Right cardiac atrium (tissue), 5 donors: ENCODE data around the gene COPB2. TPM values are rescaled to one million over a fixed set of nuclear protein-coding genes. Genes with fewer than 3 reads are reported as not detected.

Source experiments
- ATAC-seq, 2 donors: fragments of 200-7000 bp; cut with Tn5 transposase; one replicate each; pipeline versions ENCODE4 v1.8.0 to v1.9.1; 2020; ENCODE audit warnings: moderate library complexity in 2 of 2, mild to moderate bottlenecking in 1 of 2
- DNase-seq, 3 donors: peaks; one replicate each; pipeline ENCODE4 v3.0.0-alpha.2; 2020
- H3K27ac ChIP-seq: one replicate; pipeline ENCODE4 v1.5.1; 2013; ENCODE audit warnings: mild to moderate bottlenecking, low read length, control low read depth, moderate library complexity
- H3K27me3 ChIP-seq: one replicate; pipeline ENCODE4 v1.6.1; 2013; ENCODE audit not compliant: control insufficient read depth, insufficient read depth
- H3K4me1 ChIP-seq: one replicate; pipeline ENCODE4 v1.6.1; 2013; ENCODE audit warnings: low read length; ENCODE audit not compliant: control insufficient read depth, insufficient read depth
- H3K4me3 ChIP-seq: one replicate; pipeline ENCODE4 v1.5.1; 2013; ENCODE audit warnings: low read length, control low read depth
- H3K9me3 ChIP-seq: one replicate; pipeline ENCODE4 v1.6.1; 2013; ENCODE audit warnings: low read length; ENCODE audit not compliant: control insufficient read depth
- WGBS: extraction: QIAGEN DNeasy Blood & Tissue Kit; methylation state at CpG from one replicate; pipeline ENCODE4 v1.1.7; 2013; 5-methylcytosine and 5-hydroxymethylcytosine counted together
- intact Hi-C, 4 donors: fragments of 100-400 bp; cut with DNase I; formaldehyde crosslinking; loops; one replicate each; pipeline versions ENCODE4 v1.11.0 to v1.14.0; 2022 to 2023
- polyA plus RNA-seq: library from polyadenylated mRNA; stranded (reverse); fragments of 200-250 nt; gene quantifications from one replicate; pipeline ENCODE4 v1.2.3, GENCODE V29; 2013
- total RNA-seq, 4 donors: library from RNA; stranded (reverse); fragmentation: NEBNext Ultra II Directional; extraction: Animal tissue kit (Norgen Biotek cat#: 25700); gene quantifications; one replicate each; pipeline ENCODE4 v1.2.1, GENCODE V29; 2021
- donor health status: healthy with polysubstance abuse.
- donor health status: DM: no; HTN: yes; CAD: no.
- donor health status: DM: no; HTN: no; CAD: no.
- donor health status: DM: no; HTN: yes; CAD: no; lungs with severe emphysema.
- donor health status: DM: yes; HTN: yes; CAD: no.

COPB2 gene
- total and polyA plus RNA-seq, 5 donors = 41.0 to 98.0 (median 94.4) TPM

DNA sequence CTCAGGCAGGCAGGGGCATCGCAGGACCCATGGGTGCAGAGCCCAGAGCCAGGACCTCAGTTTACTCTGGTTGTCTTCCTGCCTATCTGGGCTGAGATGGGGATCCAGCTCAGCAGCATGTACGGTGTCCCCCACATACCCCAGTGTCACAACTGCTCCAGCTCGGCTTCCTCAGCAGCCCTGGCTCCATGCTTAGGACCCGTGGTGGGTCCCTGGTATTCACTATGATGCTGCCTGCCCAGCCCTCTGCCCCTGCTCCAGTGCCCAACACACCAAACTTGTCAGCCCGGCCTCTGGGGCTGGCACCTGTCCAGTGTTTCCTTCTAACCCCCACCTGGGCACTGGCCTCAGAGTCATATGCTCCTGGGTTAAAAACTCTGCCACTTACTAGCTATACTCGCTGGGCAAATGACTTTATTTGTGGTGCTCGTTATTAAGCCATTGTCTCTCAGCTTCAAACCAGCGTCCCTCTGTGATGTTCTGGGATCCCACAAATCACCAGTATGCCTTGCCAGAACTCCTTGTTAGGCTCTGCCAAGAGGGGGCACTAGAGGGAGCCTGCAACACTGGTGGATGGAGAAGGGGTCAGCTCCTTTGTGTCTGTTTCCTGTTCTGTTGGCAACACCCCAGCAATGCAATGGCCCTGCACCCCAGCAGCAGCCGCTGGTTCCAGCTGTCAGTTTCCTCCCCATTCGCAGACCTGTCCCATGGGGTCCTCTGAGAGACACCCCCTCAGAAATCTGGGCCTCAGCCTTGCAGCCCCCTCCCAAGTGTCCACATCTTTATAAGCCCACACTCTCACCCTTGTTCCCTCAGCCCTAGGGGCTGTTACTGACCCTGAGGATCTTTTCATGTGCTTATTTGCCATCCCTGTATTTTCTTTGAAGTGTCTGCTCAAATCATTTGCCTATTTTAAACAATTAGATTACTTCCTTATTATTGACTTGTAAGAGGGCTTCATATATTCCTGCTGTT lies 69.7 kb downstream of the COPB2 start:
- H3K27ac ChIP-seq = no peak overlapping the region
- no peak overlapping the region for H3K4me3 ChIP-seq
- 58% methylated on average over 10 of the region's 10 CpGs for WGBS
- H3K4me1 ChIP-seq = no peaks in the 10 kb centered on the region
- DNase-seq = no peak
- intact Hi-C loops = loop anchor here in 1 of 4 donors (10.0 kb wide), 1 partner anchor 385 kb away; no protein-coding TSS in a partner anchor
- no peaks in the 10 kb centered on the region for H3K9me3 ChIP-seq
- H3K27me3 ChIP-seq = no peaks in the 10 kb centered on the region
- ATAC-seq = peak in 1 of 2 donors; percentile 30

DNA sequence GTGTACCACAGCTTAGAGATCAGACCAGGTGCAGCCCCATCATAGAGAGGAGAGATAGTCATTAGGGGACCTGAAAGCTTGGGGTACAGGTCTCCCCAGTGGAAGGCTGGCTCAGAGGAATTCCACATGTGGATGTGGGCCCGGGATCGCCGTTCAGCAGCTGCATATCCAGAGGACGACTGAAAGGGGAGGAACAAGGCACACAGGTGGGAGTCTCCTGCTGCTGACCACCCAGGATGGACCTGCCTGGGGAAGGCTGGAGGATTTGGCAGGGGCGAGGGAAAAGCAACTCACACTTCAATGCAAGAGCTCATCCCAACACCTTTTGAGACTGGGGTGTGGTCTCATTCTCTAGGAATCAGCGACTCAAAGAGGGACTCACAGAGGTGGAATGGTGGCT lies 70.6 kb downstream of the COPB2 start:
- H3K4me3 ChIP-seq = no peak overlapping the region
- no peaks in the 10 kb centered on the region for H3K27me3 ChIP-seq
- H3K27ac ChIP-seq = no peak overlapping the region
- 79% methylated on average over 6 of the region's 6 CpGs for WGBS
- ATAC-seq (no peak), DNase-seq (no peak)
- intact Hi-C loops = no loop called here
- no peaks in the 10 kb centered on the region for H3K4me1 ChIP-seq
- H3K9me3 ChIP-seq = no peaks in the 10 kb centered on the region

DNA sequence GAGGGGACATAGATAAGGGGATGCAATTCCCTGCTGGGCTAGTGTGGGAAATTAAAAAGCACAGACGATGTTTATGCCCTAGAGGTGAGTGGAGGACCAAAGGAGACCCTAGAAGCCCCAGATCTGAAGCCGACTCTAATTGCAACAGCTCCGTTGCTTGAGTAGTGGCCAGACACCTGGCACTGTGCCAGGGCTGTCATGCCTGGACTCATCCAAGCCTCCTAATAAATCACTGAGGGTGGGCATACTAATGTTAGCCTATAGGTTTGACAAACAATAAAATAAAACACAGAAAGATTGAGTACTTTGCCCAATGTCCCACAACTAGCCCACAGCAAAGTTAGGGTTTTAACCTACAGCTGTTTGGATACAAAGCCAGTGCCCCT lies 71.0 kb downstream of the COPB2 start:
- Histone ChIP-seq H3K4me1 (no peaks in the 10 kb centered on the region), H3K27me3 (no peaks in the 10 kb centered on the region), H3K4me3 (no peak overlapping the region), H3K27ac (no peak overlapping the region), H3K9me3 (no peaks in the 10 kb centered on the region)
- DNase-seq = peak in 1 of 3 donors; percentile 61
- no peak for ATAC-seq
- 15% methylated on average over 3 of the region's 3 CpGs for WGBS
- intact Hi-C loops = no loop called here

DNA sequence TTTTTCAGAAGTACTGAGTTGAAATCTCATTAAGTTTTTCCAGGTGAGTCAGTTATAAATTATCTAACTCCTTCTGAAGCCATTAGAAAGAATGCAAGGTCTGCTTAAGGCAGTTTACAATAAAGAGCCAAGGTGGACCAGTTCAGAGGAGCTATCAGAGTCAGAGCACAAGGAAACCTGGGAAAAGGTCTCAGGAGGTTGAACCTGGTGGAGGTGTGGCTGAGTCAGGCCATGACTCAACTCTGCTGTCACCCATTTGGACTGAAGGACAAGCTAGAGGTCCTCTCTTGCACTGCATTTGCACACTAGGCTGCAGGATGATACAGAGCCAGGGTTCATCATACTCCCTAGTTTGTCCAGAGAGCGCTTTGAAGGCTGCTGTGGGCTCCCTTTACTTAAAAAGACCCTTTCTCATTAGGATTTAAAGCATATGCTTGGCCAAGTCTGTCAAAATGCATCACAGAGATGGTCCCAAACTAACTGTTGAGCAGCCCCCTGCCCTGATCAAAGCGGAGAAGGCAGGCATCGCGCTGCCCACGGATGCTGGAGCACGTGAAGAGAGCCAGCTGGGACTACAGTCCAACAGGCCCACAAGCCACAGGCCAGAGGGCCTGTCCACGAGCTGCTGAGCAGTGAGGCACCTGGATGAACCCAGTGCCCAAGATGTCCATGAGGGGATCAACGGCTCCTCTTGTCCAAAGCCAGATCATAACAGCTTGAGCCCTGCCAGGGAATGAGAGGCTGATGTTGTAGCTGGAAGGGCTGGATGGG lies 71.6 kb downstream of the COPB2 start:
- no peaks in the 10 kb centered on the region for H3K9me3 ChIP-seq
- H3K4me1 ChIP-seq = no peaks in the 10 kb centered on the region
- intact Hi-C loops = no loop called here
- H3K4me3 ChIP-seq = no peak overlapping the region
- no peak for DNase-seq
- WGBS = 73% methylated on average over 8 of the region's 8 CpGs
- H3K27me3 ChIP-seq = no peaks in the 10 kb centered on the region
- no peak for ATAC-seq
- no peak overlapping the region for H3K27ac ChIP-seq

DNA sequence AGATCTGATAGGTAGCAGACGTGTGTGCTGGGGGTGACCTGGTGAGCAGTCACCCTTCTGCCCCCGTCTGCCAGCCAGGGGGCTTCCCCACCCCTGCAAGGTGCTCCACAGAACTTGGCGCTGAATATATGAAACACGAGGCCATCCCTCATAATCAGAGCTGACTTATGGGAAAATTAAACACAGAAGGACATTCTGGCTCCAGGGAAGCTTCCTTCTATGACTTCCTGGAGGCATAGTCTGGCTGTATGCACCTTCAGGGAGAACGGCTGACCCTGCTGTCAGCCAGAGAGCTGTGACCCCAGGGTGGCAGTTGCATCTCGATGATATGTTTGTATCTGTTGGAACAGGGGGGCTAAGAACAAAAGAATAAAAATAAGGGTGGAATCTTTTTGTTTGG lies 72.2 kb downstream of the COPB2 start:
- Histone ChIP-seq H3K4me3 (no peak overlapping the region), H3K4me1 (no peaks in the 10 kb centered on the region), H3K27me3 (no peaks in the 10 kb centered on the region), H3K9me3 (no peaks in the 10 kb centered on the region), H3K27ac (no peak overlapping the region)
- ATAC-seq (no peak), DNase-seq (no peak)
- intact Hi-C loops = no loop called here
- WGBS = 54% methylated on average over 6 of the region's 6 CpGs

DNA sequence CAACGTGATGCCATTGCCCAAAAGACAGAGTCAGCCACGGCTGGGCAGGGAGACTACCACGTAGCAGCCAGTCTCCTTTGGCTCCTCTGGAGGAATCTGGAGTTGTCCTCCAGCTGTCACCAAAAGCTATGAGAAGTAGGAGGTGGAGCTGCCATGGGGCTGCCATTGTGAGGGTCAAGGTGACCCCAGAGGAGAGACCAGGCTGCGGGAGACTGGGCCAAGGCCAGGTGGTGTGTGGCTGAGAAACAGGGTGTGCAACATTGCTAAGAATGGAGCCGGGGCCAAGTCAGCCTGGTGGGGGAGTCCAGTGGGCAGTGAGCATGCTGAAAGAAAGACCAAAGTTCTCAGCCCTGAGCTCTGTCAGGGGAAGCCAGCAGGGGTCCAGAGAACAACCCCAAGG lies 75.5 kb downstream of the COPB2 start:
- Histone ChIP-seq H3K27me3 (no peaks in the 10 kb centered on the region), H3K4me1 (no peaks in the 10 kb centered on the region), H3K9me3 (no peaks in the 10 kb centered on the region), H3K27ac (no peak overlapping the region), H3K4me3 (no peak overlapping the region)
- 77% methylated on average over 5 of the region's 5 CpGs for WGBS
- ATAC-seq (no peak), DNase-seq (no peak)
- intact Hi-C loops = no loop called here

DNA sequence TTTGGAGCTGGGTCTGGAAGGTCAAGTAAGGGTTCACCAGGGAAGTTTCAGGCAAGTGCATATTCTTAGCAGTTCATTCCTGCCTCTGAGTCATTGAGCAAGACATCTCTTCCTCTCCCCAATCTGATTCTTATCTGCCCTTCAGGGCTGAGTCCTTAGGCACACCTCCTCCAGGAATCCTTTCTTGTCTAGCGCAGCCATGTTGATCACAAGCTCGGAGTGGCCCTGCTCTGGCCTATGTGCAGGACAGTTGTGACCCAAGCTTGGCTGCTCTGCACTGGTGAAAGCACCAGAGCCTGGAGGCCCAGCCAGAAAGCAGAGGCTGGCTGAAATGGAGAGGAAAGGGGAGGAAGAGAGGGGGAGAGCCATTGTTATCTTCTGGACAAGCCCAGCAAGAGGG lies 76.5 kb downstream of the COPB2 start:
- 90% methylated on average over 2 of the region's 2 CpGs for WGBS
- no peak overlapping the region for H3K4me3 ChIP-seq
- intact Hi-C loops = no loop called here
- ATAC-seq (no peak), DNase-seq (no peak)
- no peaks in the 10 kb centered on the region for H3K4me1 ChIP-seq
- H3K27ac ChIP-seq = no peak overlapping the region
- no peaks in the 10 kb centered on the region for H3K27me3 ChIP-seq
- H3K9me3 ChIP-seq = no peaks in the 10 kb centered on the region

DNA sequence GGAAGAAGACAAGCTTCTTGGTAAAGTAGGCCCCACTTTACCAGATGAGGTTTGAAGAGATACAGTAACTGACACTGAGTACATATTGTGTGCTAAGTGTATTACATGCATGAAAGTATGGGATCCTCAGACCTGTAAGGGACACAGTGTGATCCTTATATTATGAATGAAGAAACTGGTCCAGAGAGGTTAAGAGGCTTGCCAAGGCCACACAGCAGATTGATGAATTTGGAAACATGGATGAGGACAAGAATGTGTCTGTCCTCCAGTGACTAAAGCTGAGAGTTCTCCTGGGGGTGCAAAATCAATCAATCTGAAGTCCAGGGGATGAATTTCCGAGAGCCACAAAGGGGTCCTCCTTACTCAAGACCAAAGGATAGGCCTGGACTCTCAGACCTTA lies 77.0 kb downstream of the COPB2 start:
- intact Hi-C loops = no loop called here
- DNase-seq = no peak
- 91% methylated on average over 1 of the region's 1 CpG for WGBS

DNA sequence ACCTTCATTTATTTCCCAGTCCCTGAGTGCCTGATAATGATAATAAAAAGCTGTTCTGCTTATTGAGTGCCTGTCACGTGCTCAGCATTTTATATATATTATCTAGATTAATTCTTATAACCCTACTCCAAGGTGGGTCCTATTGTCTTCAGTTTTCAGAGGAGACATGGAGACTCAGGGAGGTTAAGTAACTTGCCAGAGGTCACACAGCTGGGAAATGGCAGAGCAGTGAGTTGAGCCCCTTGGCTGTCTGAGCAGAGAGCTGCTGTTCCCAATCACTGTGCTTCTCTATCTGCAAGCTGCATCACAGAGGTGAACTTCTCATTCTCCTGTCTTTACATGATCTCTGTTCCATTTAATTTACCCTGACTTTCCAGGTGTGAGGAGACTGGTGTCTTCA lies 77.9 kb downstream of the COPB2 start:
- H3K27ac ChIP-seq = no peak overlapping the region
- H3K4me3 ChIP-seq = no peak overlapping the region
- intact Hi-C loops = no loop called here
- 46% methylated on average over 1 of the region's 1 CpG for WGBS
- H3K27me3 ChIP-seq = no peaks in the 10 kb centered on the region
- H3K9me3 ChIP-seq = no peaks in the 10 kb centered on the region
- ATAC-seq (no peak), DNase-seq (no peak)
- no peaks in the 10 kb centered on the region for H3K4me1 ChIP-seq

More for the DNA sequence above, 77.0 kb downstream of the COPB2 start:
- no peak overlapping the region for H3K27ac ChIP-seq
- no peak for ATAC-seq
- no peak overlapping the region for H3K4me3 ChIP-seq
- no peaks in the 10 kb centered on the region for H3K9me3 ChIP-seq
- no peaks in the 10 kb centered on the region for H3K4me1 ChIP-seq
- H3K27me3 ChIP-seq = no peaks in the 10 kb centered on the region

DNA sequence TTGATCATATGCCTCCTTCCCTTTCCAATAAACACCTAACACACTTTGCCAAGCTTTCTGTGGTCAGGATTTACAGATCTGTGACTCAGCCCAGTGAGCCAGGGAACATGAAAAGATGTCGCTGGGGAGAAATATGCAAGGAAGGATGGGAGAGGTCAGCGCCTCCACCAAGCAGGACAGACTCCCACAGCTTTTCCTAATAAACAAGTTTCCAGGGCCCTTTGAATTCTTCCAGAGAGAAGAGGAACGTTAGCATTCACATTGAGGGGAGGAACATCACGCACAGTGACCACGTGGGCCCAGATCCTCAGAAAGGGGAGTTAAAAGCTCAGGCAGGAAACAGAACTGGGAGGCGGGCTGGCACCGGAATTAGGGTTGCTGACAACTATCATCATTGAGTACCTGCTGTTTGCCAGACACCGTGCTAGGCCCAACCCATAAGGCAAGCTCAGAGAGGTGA lies 78.9 kb downstream of the COPB2 start:
- 55% methylated on average over 8 of the region's 8 CpGs for WGBS
- intact Hi-C loops = no loop called here
- DNase-seq = no peak
- no peak for ATAC-seq
- no peaks in the 10 kb centered on the region for H3K4me1 ChIP-seq
- H3K27me3 ChIP-seq = no peaks in the 10 kb centered on the region
- H3K27ac ChIP-seq = no peak overlapping the region
- H3K9me3 ChIP-seq = no peaks in the 10 kb centered on the region
- no peak overlapping the region for H3K4me3 ChIP-seq

DNA sequence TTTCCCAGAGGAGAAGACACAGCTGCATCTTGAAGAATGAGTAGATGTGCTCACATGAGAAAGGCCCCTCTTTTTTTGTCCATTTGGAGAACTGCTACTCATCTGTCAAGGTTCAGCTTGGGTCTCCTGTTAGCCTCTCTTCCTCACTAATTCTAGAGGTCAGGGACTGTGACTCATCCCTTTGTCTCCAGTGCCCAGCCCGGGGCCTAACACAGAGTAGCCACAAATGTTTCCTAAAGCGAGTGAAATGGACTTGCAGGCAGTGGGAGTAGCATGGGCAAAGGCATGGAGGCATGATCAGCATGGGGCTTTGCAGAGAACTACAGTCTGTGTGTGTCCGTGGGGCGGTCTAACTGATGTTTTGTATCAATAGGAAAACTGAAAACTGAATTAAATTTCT lies 79.6 kb downstream of the COPB2 start:
- Histone ChIP-seq H3K4me1 (no peaks in the 10 kb centered on the region), H3K27ac (no peak overlapping the region), H3K4me3 (no peak overlapping the region), H3K27me3 (no peaks in the 10 kb centered on the region), H3K9me3 (no peaks in the 10 kb centered on the region)
- no peak for DNase-seq
- no peak for ATAC-seq
- intact Hi-C loops = no loop called here
- WGBS = 73% methylated on average over 4 of the region's 4 CpGs
